Suppressor macrophage treated with lipopolysaccharide for 1 hour (primary cell): ENCODE data around the gene TMEM263.
A peak's percentile ranks its signal among the peaks of the same experiment; 100 is the strongest.
"Not testable (repeated sequence)": the region's sequence is repeated elsewhere in the genome, so short reads cannot be mapped to it uniquely, and the experiment has no call there.

Experiments used
- DNase-seq, 3 donors: peaks; one replicate each; pipeline ENCODE4 v3.0.0-alpha.2; 2020 to 2022

TMEM263 gene

DNA sequence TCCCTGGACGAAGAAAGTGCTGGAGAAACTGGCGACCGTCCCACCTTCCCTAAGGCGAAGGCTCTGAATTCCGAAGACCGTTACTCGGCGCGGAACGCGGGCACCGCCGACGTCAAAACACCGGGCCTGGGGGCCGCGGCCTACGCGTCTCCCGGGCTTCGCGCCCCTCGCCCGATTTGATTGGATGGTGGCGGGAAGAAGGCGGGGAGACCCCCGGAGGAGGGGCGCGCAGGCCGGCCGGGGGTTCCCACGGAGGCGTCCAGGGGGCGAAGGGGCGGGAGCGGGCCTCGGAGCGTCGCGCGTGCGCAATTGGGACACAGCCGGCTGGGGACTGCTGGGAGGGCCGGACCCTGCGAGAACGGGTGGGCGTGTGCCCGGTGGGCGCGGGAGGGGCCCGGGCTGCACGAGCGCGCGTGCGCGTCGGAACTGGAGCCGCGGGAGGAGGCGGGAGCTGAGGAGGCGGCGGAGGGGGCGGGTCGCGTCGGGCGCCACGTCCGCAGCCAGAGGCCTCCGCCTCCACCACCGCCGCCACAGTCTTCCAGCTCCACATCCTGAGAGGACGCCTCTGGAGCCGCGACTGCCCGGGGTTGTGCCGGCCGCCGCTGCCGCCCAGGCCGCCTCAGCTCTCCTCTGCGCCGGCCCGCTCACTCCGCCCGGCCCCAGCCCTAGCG, at the start of gene TMEM263:
Gene TMEM263 (plus strand): TSS at position 531 of the 671 bp plus-strand sequence. CDS start 11,210 bp downstream, outside the sequence.
- peak; percentile 86 to 94 (median 91) for DNase-seq

DNA sequence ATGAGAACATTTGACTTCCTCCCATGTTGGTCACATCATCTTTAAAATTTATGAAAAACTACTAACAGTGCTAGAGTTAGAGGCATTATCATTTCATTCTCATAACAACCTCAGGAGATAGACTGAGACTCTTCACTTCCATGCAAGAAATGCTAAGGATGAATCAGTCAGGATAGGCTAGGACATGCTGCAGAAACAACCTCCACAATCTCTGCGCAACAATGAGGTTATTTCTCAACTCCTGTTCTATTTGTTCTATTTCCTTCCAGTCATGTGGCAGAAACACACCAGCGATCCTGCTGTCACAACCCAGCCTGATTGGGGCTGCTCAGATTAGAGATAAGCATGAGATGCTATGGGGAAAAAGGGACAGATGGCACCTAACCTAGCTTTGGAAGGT, 49.0 kb upstream of the TMEM263 start:
- no peak for DNase-seq

GRCh38 chr12:106907411-106907810, 48.3 kb upstream of the TMEM263 start:
- DNase-seq = no peak

- peak in 1 of 3 donors; percentile 12 for DNase-seq
These were observed 47.9 kb upstream of the TMEM263 start for GRCh38 chr12:106907846-106908245.

DNA sequence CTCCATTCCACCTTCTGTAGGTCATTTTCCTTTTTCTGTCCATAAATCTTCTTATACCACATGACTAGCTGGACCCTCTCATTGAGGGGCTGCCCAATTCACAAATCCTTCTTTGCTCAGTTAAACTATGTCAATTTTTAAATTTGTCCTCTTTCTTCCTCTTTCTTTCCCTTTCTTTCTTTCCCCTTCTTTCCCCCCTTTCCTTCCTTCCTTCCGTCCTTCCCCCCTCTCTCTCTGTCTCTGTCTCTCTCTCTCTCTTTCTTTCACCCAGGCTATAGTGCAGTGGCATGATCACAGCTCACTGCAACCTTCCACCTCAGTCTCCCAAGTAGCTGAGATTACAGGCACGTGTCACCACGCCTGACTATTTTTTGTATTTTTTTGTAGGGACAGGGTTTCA, 47.1 kb upstream of the TMEM263 start:
- no peak for DNase-seq

- peak; percentile 67 to 85 (median 81) for DNase-seq
These were observed 45.5 kb upstream of the TMEM263 start for GRCh38 chr12:106910202-106910601.

DNA sequence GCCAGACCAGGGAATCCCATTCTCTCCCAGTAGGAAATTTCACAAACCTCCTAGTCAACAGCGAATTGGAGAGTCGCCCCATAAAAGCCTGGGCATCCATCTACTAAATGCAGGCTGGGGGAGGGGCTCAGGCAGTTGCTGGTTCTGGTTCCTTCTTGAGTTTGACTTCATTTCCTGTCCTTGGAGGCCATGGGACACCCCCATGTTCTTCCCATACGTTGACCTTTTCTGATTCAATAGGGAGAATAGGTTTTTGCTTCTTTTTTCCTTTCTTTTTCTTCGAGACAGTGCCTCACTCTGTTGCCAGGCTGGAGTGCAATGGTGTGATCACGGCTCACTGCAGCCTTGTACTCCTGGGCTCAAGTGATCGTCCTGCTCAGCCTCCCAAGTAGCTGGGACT, 44.1 kb upstream of the TMEM263 start:
- peak; percentile 44 to 67 (median 54) for DNase-seq

DNA sequence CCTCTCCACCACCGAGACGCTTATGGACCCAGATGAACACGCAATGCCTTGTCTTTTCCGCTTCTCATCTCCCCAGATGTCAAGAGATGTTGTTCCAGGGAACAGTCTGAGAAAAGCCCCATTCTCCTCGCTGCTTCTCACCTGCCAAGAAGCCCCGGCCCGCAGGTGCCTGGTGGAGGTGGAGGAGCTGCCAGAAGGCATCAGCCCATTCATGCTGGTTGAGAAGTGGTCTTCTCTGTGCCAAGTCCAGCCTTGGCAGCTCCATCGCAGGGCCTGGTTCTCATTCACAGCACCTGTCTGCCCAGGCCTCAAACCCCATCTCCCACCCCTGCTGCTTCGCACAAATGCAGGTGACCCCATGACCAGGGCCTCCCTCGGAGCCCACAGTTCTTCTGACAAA, 42.3 kb upstream of the TMEM263 start:
- DNase-seq = no peak

DNA sequence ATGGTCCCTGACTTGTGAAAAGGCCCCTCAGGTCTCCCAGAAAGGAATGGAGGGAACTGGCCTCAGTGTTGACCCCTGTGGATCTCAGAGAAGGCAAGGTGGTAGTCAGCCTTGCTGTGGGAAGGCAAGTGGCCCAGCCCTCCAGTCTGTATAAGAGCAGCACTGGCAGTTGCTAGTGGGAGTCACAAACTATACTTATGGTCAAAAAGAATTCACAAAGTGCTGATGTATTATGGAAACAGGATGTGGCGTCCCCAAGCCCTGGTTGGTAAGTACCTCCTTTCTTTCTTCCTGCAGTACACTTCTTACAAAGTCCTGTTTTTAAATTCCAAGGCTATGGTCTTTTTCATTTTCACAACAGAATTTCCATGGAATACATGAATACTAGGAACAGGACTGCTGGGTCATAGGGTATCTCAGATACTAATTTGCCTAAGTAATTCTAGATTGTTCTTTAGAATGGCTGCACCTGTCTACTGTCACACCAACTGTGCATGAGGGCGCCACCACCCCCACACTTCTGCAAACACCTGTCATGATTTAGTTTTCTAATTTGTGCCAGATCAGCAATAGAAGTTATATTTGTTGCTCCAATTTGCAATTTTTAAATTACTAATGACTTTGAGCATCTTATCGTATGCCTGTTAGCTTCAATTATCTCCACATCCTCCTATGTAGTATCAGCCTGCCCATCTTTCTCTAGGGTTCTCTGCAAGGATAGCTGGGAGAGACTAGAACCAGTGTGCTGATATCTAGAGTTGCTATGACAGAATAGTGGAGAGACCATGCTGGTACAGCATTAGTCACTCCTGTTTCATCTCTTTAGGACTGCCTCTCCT, 40.7 kb upstream of the TMEM263 start:
- no peak for DNase-seq

DNA sequence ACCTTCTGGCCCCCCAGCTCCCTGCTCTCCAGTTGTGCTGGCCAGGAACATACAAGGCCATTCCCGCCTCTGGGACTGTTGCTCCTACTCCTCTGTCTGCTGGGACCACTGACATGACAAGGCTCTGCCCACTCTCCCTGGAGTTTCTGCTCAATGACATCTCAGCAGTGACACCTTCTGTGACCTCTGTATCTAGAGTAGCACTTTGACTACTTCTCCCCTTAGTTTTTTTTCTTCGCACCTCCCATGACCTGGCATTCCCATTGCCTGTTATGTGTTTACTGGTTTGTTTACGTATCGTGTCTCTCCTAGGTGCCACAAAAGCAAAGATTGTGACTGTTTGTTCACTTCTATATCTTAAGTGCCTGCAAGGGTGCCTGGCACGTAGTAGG, 40.1 kb upstream of the TMEM263 start:
- no peak for DNase-seq

- no peak for DNase-seq
These were observed 38.2 kb upstream of the TMEM263 start for GRCh38 chr12:106917503-106917902.

DNA sequence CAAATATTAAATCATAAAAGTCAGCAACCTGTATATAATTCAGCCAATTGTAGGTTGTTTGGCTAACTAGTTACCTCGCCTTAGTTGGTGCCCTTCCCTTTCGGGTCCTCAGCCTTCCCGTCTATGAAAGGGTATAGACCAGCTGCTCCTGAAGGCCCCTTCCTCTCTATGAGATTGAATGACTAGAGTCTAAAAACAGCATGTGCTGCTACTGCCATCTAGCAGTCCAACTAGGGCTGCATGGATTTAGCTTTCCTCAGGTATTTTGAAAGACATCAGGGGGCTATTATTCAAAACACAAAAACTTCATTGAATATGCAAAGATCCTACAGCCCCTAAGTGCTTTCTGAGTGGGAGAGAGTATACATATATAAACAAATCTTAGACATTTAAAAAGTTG, 37.0 kb upstream of the TMEM263 start:
- DNase-seq = no peak

- peak; percentile 70 to 82 (median 71) for DNase-seq
These were observed 35.7 kb upstream of the TMEM263 start for GRCh38 chr12:106919910-106920544.

GRCh38 chr12:106921976-106922375, 33.7 kb upstream of the TMEM263 start:
- not testable (repeated sequence) for DNase-seq

DNA sequence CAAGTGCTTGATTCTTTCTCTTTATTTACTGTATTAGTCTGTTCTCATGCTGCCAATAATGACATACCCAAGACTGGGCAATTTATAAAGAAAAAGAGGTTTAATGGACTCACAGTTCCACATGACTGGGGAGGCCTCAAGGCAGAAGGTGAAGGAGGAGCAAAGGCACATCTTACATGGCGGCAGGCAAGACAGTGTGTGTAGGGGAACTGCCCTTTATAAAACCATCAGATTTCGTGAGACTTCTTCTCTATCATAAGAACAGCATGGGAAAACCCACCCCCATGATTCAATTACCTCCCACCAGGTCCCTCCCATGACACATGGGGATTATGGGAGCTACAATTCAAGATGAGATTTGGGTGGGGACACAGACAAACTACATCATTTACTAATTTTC, 32.1 kb upstream of the TMEM263 start:
- not testable (repeated sequence) for DNase-seq

DNA sequence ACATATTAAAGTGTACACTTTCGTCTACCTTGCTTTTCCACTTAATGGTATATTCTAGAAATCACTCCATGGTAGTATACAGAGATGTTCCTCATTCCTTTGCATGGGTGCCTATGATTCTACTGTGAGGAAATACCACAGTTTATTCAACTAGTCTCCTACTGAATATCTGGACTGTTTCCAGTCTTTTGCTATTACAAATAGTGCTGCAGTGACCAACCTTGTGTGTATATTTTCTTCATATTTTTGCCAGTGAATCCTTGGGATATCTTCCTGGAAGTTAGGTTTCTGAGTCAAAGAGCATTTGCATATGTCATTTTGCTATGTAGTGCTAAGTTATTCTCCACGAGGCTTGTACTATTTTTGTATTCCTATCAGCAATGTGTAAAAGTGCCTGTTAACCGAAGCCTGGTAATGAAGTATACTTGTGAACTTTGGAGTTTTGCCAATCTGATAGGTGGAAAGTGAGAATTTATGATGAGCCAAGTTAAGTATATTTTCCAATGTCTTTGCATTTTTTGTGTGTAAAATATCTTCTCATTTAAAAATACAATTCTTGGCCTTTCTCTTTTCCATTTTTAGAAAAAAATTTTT, 31.3 kb upstream of the TMEM263 start:
- DNase-seq = no peak

- DNase-seq = no peak
These were observed 29.1 kb upstream of the TMEM263 start for GRCh38 chr12:106926657-106927056.

- no peak for DNase-seq
These were observed 21.4 kb upstream of the TMEM263 start for GRCh38 chr12:106934277-106934676.

- no peak for DNase-seq
These were observed 14.1 kb upstream of the TMEM263 start for GRCh38 chr12:106941481-106942156.

DNA sequence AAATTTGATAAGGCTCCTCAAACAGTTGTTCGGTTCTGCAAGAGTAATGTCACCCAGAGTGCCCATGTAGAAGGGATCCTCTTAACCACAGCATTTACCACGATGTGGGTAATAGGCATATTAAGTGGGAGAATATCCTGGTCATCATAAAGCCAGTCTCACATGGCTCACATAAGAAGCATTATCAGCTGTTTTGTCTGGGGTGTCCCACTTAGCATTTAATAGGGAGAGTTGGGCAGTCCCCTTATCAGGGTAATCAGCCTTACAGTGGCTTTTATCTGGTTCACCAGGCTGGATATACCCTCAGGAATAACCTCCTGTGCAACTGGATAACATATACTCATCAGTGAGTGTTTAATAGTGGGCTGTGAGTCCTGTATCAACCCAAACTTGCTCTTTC, 12.9 kb upstream of the TMEM263 start:
- no peak for DNase-seq

DNA sequence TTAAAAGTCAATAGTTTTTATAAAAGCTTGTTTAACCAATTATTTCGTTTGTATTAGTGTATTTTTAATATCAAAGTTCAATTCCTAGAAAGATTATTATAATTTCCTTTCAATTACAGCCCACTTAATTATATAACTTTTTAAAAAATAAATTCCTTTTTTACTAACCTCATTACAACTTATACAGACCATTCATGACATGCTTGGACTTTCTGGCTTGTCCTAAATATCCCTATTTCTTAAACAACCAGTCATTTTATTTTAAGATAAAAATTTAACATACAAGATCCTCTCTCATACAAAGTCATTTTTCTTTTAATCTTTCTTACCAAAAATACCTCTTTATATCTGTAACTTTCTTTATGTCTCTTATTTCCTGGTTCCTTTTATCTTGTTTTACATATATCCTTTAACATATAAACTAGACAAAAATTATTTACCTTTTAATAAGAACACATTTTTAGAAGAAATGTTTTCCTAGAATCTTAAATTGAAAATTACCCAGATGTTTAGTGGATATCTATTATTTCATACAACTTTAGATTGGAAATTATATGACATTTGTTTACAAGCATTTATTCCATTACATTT, 10.4 kb upstream of the TMEM263 start:
- no peak for DNase-seq

- DNase-seq = no peak
These were observed 8.2 kb upstream of the TMEM263 start for GRCh38 chr12:106947461-106947860.
